Measurements from ENCODE around the gene ITGA7. TPM values are rescaled to one million over a fixed set of nuclear protein-coding genes. Genes with fewer than 3 reads are reported as not detected.

Gene ITGA7
- total RNA-seq, 2 donors from 2014 or later, result 11.4 to 52.1 TPM

DNA sequence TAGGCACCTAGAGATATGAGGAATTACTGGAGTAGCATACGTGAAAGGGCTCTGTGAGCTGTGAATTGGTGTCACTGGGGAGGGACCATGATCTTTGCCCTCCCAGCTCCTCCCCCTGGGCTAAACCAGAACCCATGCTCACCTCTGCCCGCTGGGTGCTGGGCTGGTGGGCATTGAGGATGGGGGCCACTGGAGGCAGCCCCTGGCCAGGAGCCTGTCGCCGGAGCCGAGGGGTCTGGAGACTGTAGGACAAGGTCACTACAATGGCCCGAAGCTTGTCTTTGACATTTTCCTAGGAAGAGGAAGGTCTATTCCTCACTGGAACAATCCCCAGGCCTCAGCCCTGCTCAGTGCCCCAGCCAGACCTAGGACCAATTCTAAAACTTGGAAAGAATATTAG lies 11.6 kb downstream of the ITGA7 start:
- H3K4me3 ChIP-seq, result no peak overlapping the region
- no peaks in the 10 kb centered on the region for H3K27me3 ChIP-seq
- no peaks in the 10 kb centered on the region for H3K36me3 ChIP-seq (replicated peaks in 1 of 2; ENCODE audit: insufficient read depth in 1 of 2, low read depth in 2 of 2)
- intact Hi-C loops (cut with DNase I), result no loop called here
- 65 to 72% methylated on average over 2 to 6 of the region's 6 CpGs for WGBS, 2 donors
- no peak for TF ChIP-seq POLR2A (IDR thresholded peaks at IDR 0.05)
- TF ChIP-seq, protein P1, sequence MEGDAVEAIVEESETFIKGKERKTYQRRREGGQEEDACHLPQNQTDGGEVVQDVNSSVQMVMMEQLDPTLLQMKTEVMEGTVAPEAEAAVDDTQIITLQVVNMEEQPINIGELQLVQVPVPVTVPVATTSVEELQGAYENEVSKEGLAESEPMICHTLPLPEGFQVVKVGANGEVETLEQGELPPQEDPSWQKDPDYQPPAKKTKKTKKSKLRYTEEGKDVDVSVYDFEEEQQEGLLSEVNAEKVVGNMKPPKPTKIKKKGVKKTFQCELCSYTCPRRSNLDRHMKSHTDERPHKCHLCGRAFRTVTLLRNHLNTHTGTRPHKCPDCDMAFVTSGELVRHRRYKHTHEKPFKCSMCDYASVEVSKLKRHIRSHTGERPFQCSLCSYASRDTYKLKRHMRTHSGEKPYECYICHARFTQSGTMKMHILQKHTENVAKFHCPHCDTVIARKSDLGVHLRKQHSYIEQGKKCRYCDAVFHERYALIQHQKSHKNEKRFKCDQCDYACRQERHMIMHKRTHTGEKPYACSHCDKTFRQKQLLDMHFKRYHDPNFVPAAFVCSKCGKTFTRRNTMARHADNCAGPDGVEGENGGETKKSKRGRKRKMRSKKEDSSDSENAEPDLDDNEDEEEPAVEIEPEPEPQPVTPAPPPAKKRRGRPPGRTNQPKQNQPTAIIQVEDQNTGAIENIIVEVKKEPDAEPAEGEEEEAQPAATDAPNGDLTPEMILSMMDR (IDR thresholded peaks at IDR 0.05), result no peak
- no peaks in the 10 kb centered on the region for H3K9me3 ChIP-seq
- ATAC-seq (no peak), DNase-seq (no peak)
- H3K4me1 ChIP-seq, result no peaks in the 10 kb centered on the region
- no peak overlapping the region for H3K27ac ChIP-seq

DNA sequence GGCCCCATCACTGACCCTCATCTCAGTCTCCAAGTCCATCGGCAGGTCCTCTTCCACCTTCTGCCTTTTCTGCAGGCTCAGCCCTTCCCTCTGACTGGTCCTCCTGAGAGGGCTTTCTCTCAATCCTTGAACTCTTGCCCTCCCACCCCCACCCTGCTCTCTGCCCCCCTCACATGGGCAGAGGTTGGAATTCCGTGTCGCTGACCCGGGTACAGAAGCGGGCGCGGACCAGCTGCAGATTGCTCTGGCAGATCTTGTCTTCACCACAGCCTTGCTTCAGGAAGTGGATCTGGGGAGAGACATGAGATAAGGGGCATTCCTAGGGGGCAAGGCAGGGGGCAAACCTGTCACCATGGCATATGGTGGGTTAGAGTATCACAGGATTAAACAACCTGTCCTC lies 12.4 kb downstream of the ITGA7 start:
- intact Hi-C loops (cut with DNase I), result no loop called here
- no peaks in the 10 kb centered on the region for H3K27me3 ChIP-seq
- H3K27ac ChIP-seq, result no peak overlapping the region
- DNase-seq (no peak), ATAC-seq (no peak)
- H3K4me3 ChIP-seq, result no peak overlapping the region
- H3K9me3 ChIP-seq, result no peaks in the 10 kb centered on the region
- no peaks in the 10 kb centered on the region for H3K36me3 ChIP-seq (replicated peaks in 1 of 2; ENCODE audit: insufficient read depth in 1 of 2, low read depth in 2 of 2)
- no peak for TF ChIP-seq POLR2A (IDR thresholded peaks at IDR 0.05)
- H3K4me1 ChIP-seq, result no peaks in the 10 kb centered on the region
- WGBS, 2 donors, result 72 to 75% methylated on average over 7 of the region's 7 CpGs

DNA sequence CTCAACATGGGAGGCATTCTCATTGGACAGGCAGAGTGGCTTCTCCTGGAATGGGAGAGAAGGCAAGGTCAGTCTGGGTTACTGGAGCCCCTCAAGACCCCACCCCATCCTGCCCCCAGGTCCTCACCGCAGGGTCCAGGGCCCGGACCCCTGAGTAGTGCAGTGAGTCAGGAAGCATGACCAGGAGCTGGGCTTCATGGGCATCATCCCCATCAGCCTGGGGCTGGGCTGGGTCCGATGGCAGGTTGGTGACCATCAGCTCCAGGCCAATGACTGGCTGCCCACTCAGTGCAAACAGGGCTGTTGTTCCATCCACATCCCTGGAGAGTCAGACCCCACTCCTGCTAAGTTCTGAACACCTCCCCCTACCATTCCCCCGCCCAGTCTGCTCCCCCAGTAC lies 13.1 kb downstream of the ITGA7 start:
- ATAC-seq (no peak), DNase-seq (no peak)
- 95 to 100% methylated on average over 2 to 4 of the region's 4 CpGs for WGBS, 2 donors
- Histone ChIP-seq H3K27me3 (no peaks in the 10 kb centered on the region), H3K36me3 (replicated peaks in 1 of 2; ENCODE audit: insufficient read depth in 1 of 2, low read depth in 2 of 2) (no peaks in the 10 kb centered on the region), H3K9me3 (no peaks in the 10 kb centered on the region), H3K27ac (no peak overlapping the region), H3K4me1 (no peaks in the 10 kb centered on the region), H3K4me3 (no peak overlapping the region)
- intact Hi-C loops (cut with DNase I), result no loop called here
- no peak for TF ChIP-seq POLR2A (IDR thresholded peaks at IDR 0.05)
- TF ChIP-seq, protein P1 (IDR thresholded peaks at IDR 0.05), result no peak

DNA sequence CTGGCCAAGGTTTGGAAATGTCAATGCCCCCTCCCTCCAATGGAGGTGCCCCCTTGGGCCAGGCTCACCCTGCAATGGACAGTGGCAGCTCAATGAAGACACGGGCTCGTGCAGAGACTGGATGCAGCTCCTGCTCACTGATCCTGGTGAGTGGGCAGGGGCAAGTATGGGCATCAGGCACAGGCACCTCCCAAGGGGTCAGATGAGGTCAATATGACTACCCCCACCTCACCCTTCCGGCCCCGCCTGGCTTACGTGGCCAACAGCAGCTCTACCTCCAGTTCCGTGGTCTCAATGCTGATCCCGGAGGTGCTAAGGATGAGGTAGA lies 13.6 kb downstream of the ITGA7 start:
- DNase-seq (no peak), ATAC-seq (no peak)
- intact Hi-C loops (cut with DNase I), result no loop called here
- TF ChIP-seq, protein P1 (IDR thresholded peaks at IDR 0.05), result no peak
- no peak for TF ChIP-seq POLR2A (IDR thresholded peaks at IDR 0.05)
- H3K36me3 ChIP-seq (replicated peaks in 1 of 2; ENCODE audit: insufficient read depth in 1 of 2, low read depth in 2 of 2), result no peaks in the 10 kb centered on the region
- no peak overlapping the region for H3K4me3 ChIP-seq
- no peaks in the 10 kb centered on the region for H3K4me1 ChIP-seq
- whole genome bisulfite sequencing, 2 donors, result 87 to 97% methylated on average over 7 of the region's 7 CpGs
- H3K27ac ChIP-seq, result no peak overlapping the region
- H3K27me3 ChIP-seq, result no peaks in the 10 kb centered on the region
- H3K9me3 ChIP-seq, result no peaks in the 10 kb centered on the region

DNA sequence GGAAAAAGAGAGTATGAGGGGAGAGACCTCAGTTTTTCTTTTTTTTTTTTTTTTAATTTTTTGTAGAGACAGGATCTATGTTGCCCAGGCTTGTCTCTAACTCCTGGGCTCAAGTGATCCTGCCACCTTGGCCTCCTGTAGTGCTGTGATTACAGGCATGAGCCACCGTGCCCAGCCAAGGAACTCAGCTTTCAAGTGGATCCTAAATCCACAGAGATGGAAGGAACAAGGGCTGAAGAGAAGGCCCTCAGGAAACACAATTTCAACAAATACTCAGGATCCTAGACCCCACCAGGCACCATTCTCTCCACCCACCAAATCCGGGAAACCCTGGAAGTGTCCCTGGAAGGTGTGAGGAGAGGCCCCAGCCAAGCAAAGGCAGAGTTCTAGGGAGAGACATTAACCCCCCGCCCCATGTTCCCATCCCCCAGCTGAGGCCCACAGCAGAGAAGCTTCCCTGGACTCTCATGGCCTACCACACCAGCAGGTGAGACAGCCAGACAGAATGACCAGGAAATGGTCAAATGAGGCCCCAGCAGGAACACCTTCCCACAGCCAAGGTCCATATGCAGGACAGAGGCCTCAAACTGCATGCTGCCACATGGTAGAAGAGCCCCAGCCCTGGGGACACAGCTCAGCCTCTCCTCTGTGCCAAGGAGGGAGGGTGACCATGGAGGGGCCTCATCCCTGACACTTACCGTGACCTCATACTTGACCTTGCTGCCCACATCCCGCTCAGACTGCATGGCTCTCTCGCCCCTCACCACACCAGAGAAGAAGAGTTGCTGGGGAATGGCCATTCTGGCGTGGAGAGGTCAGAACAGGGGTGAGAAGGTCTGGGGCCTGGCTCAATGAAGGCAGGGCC lies 14.1 kb downstream of the ITGA7 start:
- 93 to 100% methylated on average over 4 to 7 of the region's 7 CpGs for WGBS, 2 donors
- no peak overlapping the region for H3K27ac ChIP-seq

More for the DNA sequence above, 14.1 kb downstream of the ITGA7 start:
- TF ChIP-seq, protein P1 (IDR thresholded peaks at IDR 0.05), result no peak
- no peak for TF ChIP-seq POLR2A (IDR thresholded peaks at IDR 0.05)
- ATAC-seq (no peak), DNase-seq (no peak)
- H3K36me3 ChIP-seq (replicated peaks in 1 of 2; ENCODE audit: insufficient read depth in 1 of 2, low read depth in 2 of 2), result no peaks in the 10 kb centered on the region
- H3K4me1 ChIP-seq, result no peaks in the 10 kb centered on the region
- no peak overlapping the region for H3K4me3 ChIP-seq
- H3K27me3 ChIP-seq, result no peaks in the 10 kb centered on the region
- H3K9me3 ChIP-seq, result no peaks in the 10 kb centered on the region
- intact Hi-C loops (cut with DNase I), result no loop called here
